ENCODE measurements around the gene CDC42BPB. TPM values are rescaled to one million over a fixed set of nuclear protein-coding genes. Genes with fewer than 3 reads are reported as not detected.
A peak's percentile ranks its signal among the peaks of the same experiment; 100 is the strongest.

Gene CDC42BPB
- total RNA-seq, 1 experiment from 2014 or later, result 103 TPM

DNA sequence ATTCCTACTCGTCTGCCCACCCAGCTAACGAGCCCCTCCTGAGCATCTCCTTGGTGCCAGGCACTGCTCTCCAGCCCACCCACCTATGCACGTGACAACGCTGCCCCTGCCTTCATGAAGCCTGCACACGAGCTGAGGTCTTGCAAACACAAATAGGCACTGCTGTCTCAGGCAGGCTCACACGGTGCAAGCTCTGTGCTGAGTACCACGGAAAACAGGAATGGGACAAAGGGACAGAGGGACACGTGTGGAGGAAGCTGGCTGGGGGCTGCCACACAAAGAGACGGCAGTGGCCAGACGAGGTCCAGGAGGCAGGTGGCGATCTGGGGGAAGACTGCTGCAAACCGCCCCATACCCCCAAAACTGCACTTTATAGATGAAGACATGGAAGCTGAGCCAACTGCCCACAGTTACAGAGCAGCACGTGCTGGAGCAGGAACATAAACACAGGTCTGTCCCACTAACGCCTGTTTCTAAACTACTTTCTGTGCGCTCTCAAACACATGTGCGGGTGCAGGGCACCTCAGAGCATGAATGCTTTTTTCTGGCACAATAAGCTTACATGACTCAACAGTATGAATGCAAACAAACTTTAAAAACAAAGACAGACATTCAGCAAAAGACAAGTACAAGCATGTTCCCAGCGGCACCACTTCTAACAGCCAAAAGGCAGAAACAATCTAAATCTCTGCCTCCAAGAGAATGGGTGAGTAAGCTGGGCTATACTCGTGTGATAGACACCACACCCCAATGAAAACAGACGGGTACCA lies 70.4 kb downstream of the CDC42BPB start:
- no peaks in the 10 kb centered on the region for H3K9me3 ChIP-seq (ENCODE audit: control insufficient read depth, low read depth, low read length)
- H4K91ac ChIP-seq (ENCODE audit: insufficient read length, low read depth, low read length), result no peak overlapping the region
- no peak overlapping the region for H3K9ac ChIP-seq (ENCODE audit: extremely low read depth, insufficient read length, low read length)
- H3K4ac ChIP-seq (ENCODE audit: low read depth, low read length), result no peak overlapping the region
- no peak overlapping the region for H4K8ac ChIP-seq (replicated peaks; ENCODE audit: insufficient read length, low read depth, low read length)
- H2BK120ac ChIP-seq (ENCODE audit: low read depth, low read length, poor library complexity, severe bottlenecking), result no peak overlapping the region
- H3K36me3 Mint-ChIP-seq (ENCODE audit: insufficient read depth in 1 of 3, low read depth in 3 of 3), result peaks cover 45 to 88% (median 82%) of the 10 kb centered on the region in 3 experiments
- no peak overlapping the region for H2BK20ac ChIP-seq (ENCODE audit: low read depth, low read length, poor library complexity, severe bottlenecking)
- no peak overlapping the region for H3K18ac ChIP-seq (ENCODE audit: insufficient read length, low read depth, low read length)
- H3K4me1 ChIP-seq (ENCODE audit: insufficient read depth, low read length), result no peaks in the 10 kb centered on the region
- no CpG with 5 or more reads among the region's 19 CpGs for WGBS (ENCODE audit: extremely low coverage, insufficient read length, low lambda C conversion rate)
- H3K27me3 ChIP-seq (ENCODE audit: insufficient read depth, low read length), result no peaks in the 10 kb centered on the region
- H3K4me2 ChIP-seq (ENCODE audit: insufficient read depth, insufficient read length, low read length), result no peak overlapping the region
- no peaks in the 10 kb centered on the region; the same call in 1 of the 2 replicates for H3K27me3 Mint-ChIP-seq (ENCODE audit: low read depth)
- no peak overlapping the region for H2AK5ac ChIP-seq (ENCODE audit: insufficient read length, low read length)
- H4K5ac ChIP-seq (ENCODE audit: insufficient read length, low read depth, low read length), result peak overlapping the region; percentile 15
- peaks cover 0 to 2% of the 10 kb centered on the region in 2 experiments; a peak in 1 of 4 replicates for H3K4me1 Mint-ChIP-seq
- H2BK5ac ChIP-seq (ENCODE audit: insufficient read length, low read length), result no peak overlapping the region
- H3K56ac ChIP-seq (ENCODE audit: insufficient read length, low read depth, low read length), result no peak overlapping the region
- no peak overlapping the region for H3K27ac ChIP-seq (ENCODE audit: insufficient read length, low read depth, low read length)
- no peak overlapping the region for H3K4me3 Mint-ChIP-seq
- no peaks in the 10 kb centered on the region for H4K20me1 ChIP-seq (ENCODE audit: control insufficient read depth, insufficient read depth, insufficient read length)
- no peak overlapping the region for H3T11ph ChIP-seq (ENCODE audit: low read length)
- H3K79me2 ChIP-seq (ENCODE audit: insufficient read depth, low read length), result no peaks in the 10 kb centered on the region
- no peaks in the 10 kb centered on the region for H3K79me1 ChIP-seq (ENCODE audit: insufficient read depth, low read depth, low read length, poor library complexity, severe bottlenecking)
- H2AFZ ChIP-seq (ENCODE audit: low read length), result no peak overlapping the region
- TF ChIP-seq, protein P1, sequence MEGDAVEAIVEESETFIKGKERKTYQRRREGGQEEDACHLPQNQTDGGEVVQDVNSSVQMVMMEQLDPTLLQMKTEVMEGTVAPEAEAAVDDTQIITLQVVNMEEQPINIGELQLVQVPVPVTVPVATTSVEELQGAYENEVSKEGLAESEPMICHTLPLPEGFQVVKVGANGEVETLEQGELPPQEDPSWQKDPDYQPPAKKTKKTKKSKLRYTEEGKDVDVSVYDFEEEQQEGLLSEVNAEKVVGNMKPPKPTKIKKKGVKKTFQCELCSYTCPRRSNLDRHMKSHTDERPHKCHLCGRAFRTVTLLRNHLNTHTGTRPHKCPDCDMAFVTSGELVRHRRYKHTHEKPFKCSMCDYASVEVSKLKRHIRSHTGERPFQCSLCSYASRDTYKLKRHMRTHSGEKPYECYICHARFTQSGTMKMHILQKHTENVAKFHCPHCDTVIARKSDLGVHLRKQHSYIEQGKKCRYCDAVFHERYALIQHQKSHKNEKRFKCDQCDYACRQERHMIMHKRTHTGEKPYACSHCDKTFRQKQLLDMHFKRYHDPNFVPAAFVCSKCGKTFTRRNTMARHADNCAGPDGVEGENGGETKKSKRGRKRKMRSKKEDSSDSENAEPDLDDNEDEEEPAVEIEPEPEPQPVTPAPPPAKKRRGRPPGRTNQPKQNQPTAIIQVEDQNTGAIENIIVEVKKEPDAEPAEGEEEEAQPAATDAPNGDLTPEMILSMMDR (conservative IDR thresholded peaks at IDR 0.05), result no peak
- no peak overlapping the region for H2BK12ac ChIP-seq (ENCODE audit: insufficient read length, low read depth, low read length)
- H3K23ac ChIP-seq (ENCODE audit: insufficient read length, low read depth, low read length), result no peak overlapping the region
- no peak overlapping the region for H2BK15ac ChIP-seq (ENCODE audit: low read depth, low read length)
- no peak for DNase-seq
- H3K14ac ChIP-seq (ENCODE audit: insufficient read depth, low read length), result no peak overlapping the region; the same call in 1 of the 2 replicates
- peaks cover 18 to 21% of the 10 kb centered on the region in 2 experiments for H3K9me3 Mint-ChIP-seq
- H3K27ac Mint-ChIP-seq, result peak overlapping the region; percentile 19 to 64 (median 31); a peak in 4 of 7 replicates
- H3K23me2 ChIP-seq (ENCODE audit: insufficient read length, low read depth, low read length, poor library complexity, severe bottlenecking), result no peaks in the 10 kb centered on the region

Data from H9 (cell line).